GM21737 (cell line): Measurements from ENCODE around the gene MRGPRX2.
A peak's percentile ranks its signal among the peaks of the same experiment; 100 is the strongest.

Experiments
- ATAC-seq: cut with Tn5 transposase; IDR thresholded peaks from one replicate; pipeline ENCODE4 v1.9.1; 2021; ENCODE audit warnings: mild to moderate bottlenecking, moderate library complexity; ENCODE audit not compliant: unreplicated experiment

Gene MRGPRX2

GRCh38 chr11:19076744-19077589 is 16.4 kb upstream of the MRGPRX2 start:
- ATAC-seq, result peak; percentile 55

- ATAC-seq, result no peak
Measured at GRCh38 chr11:19075636-19076035, 15.1 kb upstream of the MRGPRX2 start.

GRCh38 chr11:19073454-19074415 is 13.2 kb upstream of the MRGPRX2 start:
- no peak for ATAC-seq

DNA sequence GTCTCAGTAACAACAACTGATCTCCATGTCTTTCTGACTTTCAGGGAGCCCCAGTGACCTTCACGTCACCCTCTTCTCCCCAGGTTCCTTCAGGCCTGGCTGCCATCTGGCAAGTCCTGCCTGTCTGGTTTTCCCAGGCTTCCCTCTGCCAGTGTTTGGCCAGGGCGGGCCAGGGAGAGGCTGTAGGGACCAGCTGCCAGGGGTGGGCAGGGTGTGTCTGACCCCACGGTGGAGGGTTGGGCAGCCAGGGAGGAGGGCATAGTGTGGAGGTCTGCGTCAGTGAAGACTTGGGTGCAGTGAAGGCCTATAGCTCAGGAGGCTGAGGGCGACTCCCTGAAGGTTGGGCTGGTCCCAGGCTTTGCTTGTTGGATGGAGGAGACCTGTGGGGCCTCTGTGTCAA is 11.9 kb upstream of the MRGPRX2 start:
- ATAC-seq, result no peak

- peak; percentile 93 for ATAC-seq
Measured at GRCh38 chr11:19071255-19071654, 10.7 kb upstream of the MRGPRX2 start.

- no peak for ATAC-seq
Measured at GRCh38 chr11:19059833-19060232, 684 bp downstream of the MRGPRX2 start.

- no peak for ATAC-seq
Measured at GRCh38 chr11:19055905-19056304, 4.6 kb downstream of the MRGPRX2 start.

DNA sequence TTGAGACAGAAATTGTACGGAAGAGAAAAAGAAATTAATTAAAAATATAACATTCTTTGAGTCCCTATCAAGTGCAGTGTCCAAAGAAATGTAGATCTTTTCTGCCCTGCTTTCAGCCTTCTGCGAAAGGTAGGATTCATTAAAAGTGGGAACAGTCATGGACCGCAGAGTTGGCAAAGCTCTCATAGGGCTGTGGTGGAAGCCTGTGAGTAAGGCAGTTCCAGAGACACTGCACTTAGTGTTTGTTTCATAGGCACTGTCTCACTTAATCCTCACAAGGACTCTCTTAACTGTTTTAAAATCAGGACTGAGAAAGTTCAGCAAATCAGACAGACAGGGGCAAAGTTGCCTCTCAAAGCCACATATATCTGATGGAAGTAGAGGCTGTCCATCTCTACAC is 5.5 kb downstream of the MRGPRX2 start:
- no peak for ATAC-seq

GRCh38 chr11:19053909-19054308 is 6.6 kb downstream of the MRGPRX2 start:
- no peak for ATAC-seq

DNA sequence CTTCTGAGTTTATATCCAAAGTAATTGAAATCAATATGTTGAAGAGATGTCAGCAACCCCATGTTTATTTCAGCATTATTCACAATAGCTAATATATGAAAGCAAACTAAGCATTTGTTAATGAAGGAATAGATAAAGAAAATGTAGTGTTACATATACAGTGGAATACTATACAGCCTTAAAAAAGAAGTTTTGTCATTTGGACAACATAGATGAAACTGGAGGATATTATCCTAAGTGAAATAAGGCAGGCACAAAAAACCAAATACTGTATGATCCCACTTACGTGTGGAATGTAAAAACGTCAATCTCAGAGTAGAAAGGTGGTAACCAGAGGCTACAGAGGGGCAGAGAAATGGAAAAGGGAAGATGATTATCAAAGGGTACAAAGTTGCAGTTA is 10.2 kb downstream of the MRGPRX2 start:
- ATAC-seq, result no peak

GRCh38 chr11:19049351-19049750 is 11.2 kb downstream of the MRGPRX2 start:
- no peak for ATAC-seq

DNA sequence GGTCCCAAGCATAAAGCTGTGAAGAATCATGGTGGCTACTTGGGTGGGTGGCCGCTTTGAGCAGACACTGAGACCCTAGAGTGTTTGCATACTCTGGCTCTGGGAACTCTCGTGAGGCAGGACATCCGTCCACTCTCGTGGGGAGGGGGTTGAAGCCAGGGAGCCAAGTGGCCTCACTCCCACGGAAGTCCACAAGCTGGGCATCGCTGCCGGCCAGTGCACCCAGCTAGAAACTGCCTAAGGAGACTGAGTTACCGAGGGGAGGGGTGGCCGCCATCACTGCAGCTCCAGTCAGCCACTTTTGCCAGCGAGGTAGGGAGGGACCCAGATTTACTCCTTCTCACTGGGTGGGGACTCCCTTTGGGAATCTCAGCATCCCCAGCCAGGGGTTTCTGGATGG is 20.5 kb downstream of the MRGPRX2 start:
- ATAC-seq, result no peak

GRCh38 chr11:19039409-19039808 is 21.1 kb downstream of the MRGPRX2 start:
- ATAC-seq, result no peak

GRCh38 chr11:19032990-19033389 is 27.5 kb downstream of the MRGPRX2 start:
- ATAC-seq, result no peak

DNA sequence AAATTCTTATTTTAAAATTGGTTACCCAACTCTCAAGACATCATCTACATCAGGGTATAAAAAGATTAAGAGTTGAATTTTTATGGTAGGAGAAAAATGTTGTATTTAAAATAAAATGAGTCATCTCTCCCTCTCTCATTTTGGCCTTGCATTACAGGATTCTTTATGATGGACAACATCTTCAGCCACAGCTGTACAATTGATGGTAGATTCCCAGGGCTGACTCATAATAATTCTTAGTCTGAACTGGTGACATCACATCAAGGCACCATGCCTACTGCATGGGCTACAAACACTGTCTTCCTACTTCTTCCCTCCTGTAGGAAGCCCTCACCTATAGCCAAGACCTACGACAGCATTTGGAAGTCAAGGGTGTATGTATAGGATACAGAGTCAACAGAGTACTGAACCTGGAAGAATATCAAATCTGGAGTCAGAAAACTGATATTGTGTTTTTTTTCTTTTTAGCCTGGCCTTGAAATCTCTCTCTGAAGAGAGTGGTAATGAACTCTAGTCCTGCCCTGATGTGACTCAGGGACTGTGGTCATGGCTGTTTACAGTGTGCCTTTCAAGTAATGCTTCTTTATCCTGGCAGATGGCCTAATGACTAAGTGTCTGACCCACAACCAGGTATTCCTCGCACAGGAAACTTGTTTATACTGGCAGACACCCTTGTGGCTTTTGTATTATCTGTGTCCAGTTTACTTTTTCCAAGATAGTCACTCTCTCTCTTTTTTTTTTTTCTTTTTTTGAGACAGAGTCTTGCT is 32.5 kb downstream of the MRGPRX2 start:
- no peak for ATAC-seq

- no peak for ATAC-seq
Measured at GRCh38 chr11:19026862-19027261, 33.7 kb downstream of the MRGPRX2 start.

DNA sequence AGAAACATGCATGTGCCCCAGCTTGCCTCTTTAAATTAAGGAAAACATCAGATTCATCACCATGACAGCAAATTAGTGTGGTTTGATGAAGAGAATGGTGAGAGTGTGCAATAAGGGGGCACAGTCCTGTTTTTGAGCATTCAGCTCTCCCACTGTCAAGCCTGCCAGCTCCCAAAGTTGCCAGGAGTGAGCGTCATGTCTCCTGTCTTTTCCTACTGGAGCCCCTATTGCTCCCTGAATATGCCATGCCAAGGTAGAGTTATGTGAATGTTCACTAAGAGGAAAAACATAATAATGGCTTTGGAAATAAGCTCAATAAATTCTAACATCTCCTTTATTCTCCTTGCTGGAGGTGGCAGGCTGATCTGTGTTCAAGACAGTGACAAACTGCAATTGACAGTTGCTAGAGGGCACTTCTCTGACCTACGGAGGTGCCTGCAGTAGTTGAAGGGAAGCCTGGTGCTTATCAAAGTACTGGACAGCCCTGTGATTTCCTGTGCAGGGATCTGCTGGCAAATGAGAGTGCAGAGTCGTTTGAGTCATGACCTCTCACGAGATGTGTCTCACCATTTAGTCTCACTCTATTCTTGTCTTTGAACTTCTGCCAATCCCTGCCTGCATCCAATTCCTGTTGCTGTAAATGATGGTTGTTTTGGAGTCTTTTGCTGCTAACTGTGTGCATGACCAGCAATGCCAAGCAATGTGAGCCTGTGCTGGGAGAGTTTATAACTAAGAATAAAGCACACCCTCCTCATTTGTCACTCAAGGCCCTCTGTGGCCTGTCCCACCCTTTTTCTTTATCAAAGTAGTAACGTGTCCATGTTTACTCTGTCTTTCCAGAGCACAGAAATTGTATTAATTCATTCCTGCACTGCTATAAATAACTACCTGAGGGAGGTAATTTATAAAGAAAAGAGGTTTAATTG is 34.8 kb downstream of the MRGPRX2 start:
- no peak for ATAC-seq

DNA sequence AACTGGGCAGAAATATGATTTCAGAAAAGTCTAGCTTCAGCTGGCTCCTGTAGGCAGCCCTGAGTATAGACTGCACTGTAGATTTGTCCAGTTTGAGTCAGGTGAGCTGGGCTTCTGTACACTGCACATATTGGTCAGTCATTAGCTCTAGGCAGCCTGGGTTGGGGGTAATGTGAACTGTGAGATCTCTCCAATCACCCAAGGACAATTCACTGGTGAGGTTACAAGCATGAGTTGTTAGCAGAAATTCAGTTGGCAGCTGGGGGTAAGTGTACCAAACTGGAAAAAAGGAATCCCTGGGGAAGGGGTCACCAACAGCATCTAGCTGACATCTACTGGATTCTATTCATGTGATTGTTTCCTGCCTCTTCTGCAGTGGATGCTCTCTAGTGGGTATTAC is 39.7 kb downstream of the MRGPRX2 start:
- no peak for ATAC-seq

DNA sequence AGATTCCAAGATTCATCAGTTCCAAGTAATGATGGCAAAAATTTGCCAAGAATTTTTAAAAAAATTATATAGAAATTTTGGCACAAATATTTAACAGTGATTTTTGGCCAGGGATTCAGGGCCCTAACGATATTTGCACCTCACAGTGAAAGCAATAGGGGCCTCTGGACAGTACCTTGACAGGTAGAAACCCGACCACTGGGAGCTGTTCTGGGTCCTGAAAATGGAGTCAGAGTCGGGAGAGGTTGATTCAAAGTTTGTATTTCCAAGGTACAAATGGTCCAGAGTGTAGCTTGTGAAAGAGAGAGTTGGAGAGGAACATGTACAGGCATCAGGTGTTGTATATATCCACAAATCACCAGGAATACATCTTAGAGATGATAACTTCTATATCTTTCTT is 41.6 kb downstream of the MRGPRX2 start:
- no peak for ATAC-seq
